Endothelial cell of umbilical vein (primary cell): ENCODE results near the gene MYO16.

ENCODE experiments used
- CTCF ChIP-seq, 2 donors: IDR thresholded peaks; 1 replicate in 1 of 2; 2 replicates in 1 of 2; pipeline ENCODE4 v1.5.1; 2011; ENCODE audit warnings: low read length in 2 of 2, mild to moderate bottlenecking in 2 of 2, moderate library complexity in 2 of 2, control low read depth in 1 of 2, inconsistent platforms in 1 of 2, low read depth in 1 of 2; ENCODE audit not compliant: insufficient read depth in 1 of 2; ENCODE audit errors: extremely low read depth in 1 of 2
- EZH2 ChIP-seq: IDR thresholded peaks from 2 replicates; pipeline ENCODE4 v1.6.1; 2012; ENCODE audit warnings: borderline replicate concordance, low read depth, mild to moderate bottlenecking, moderate library complexity, low read length, inconsistent platforms; ENCODE audit not compliant: severe bottlenecking
- FOS ChIP-seq: IDR thresholded peaks from 2 replicates; pipeline ENCODE4 v1.6.1; 2011; ENCODE audit warnings: mild to moderate bottlenecking, low read length, moderate library complexity, borderline replicate concordance; ENCODE audit not compliant: insufficient read depth
- MAX ChIP-seq: IDR thresholded peaks from 2 replicates; pipeline ENCODE4 v1.6.1; 2011; ENCODE audit not compliant: insufficient read depth, insufficient read length
- MYC ChIP-seq: IDR thresholded peaks from one replicate; pipeline ENCODE4 v1.6.1; 2011; ENCODE audit warnings: mild to moderate bottlenecking, low read depth, low read length
- POLR2A ChIP-seq: IDR thresholded peaks from 2 replicates; pipeline ENCODE4 v1.6.1; 2012; ENCODE audit warnings: low read depth, mild to moderate bottlenecking, control low read depth, low read length
- POLR2AphosphoS5 ChIP-seq: IDR thresholded peaks from 2 replicates; pipeline ENCODE4 v1.6.1; 2012; ENCODE audit warnings: low read depth, mild to moderate bottlenecking, control low read depth, low read length, moderate library complexity; ENCODE audit not compliant: insufficient read depth

- TF ChIP-seq CTCF (IDR thresholded peaks at IDR 0.05; ENCODE audit: extremely low read depth in 1 of 2, insufficient read depth in 1 of 2, low read depth in 1 of 2, low read length in 2 of 2), result no peak
- TF ChIP-seq EZH2, result no peak
- no peak for TF ChIP-seq MAX
- TF ChIP-seq POLR2AphosphoS5, result no peak
- TF ChIP-seq POLR2A, result no peak
- TF ChIP-seq MYC, result no peak
- no peak for TF ChIP-seq FOS
Observed at GRCh38 chr13:108781312-108781711, 151.9 kb downstream of the MYO16 start.
